Neural crest cell (in vitro differentiated cells): Measurements from ENCODE around the gene CELF4. TPM values are rescaled to one million over a fixed set of nuclear protein-coding genes. Genes with fewer than 3 reads are reported as not detected.

ENCODE experiments used
- DNase-seq: peaks from one replicate; pipeline ENCODE4 v3.0.0; 2021; ENCODE audit warnings: low read depth, mixed read lengths, low spot score
- H3K27ac Mint-ChIP-seq: one replicate; pipeline ENCODE4 v1.8.0; 2021; ENCODE audit warnings: mild to moderate bottlenecking, mixed read lengths; ENCODE audit not compliant: unreplicated experiment
- H3K27me3 Mint-ChIP-seq: 2 replicates; pipeline ENCODE4 v1.8.0; 2021; ENCODE audit warnings: low read depth, mild to moderate bottlenecking, mixed read lengths
- H3K36me3 Mint-ChIP-seq: 2 replicates; pipeline ENCODE4 v1.8.0; 2021; ENCODE audit warnings: low read depth, mild to moderate bottlenecking, mixed read lengths
- H3K4me1 Mint-ChIP-seq: 2 replicates; pipeline ENCODE4 v1.8.0; 2021; ENCODE audit warnings: mixed read lengths
- H3K4me3 Mint-ChIP-seq: one replicate; pipeline ENCODE4 v1.8.0; 2021; ENCODE audit warnings: mild to moderate bottlenecking, mixed read lengths
- H3K9me3 Mint-ChIP-seq: 2 replicates; pipeline ENCODE4 v1.8.0; 2021; ENCODE audit warnings: mixed read lengths
- total RNA-seq: library from RNA; stranded (reverse); gene quantifications from 2 replicates; pipeline ENCODE4 v1.2.1, GENCODE V29; 2021
- TF ChIP-seq, protein P1 (sequence below): fragments of 200-600 bp; sonication (generic); conservative IDR thresholded peaks from 2 replicates; pipeline ENCODE4 v1.5.0; 2021; ENCODE audit warnings: antibody characterized with exemption, mild to moderate bottlenecking

Gene CELF4
- total RNA-seq, 1 donor from 2014 or later, result 1.9 TPM

DNA sequence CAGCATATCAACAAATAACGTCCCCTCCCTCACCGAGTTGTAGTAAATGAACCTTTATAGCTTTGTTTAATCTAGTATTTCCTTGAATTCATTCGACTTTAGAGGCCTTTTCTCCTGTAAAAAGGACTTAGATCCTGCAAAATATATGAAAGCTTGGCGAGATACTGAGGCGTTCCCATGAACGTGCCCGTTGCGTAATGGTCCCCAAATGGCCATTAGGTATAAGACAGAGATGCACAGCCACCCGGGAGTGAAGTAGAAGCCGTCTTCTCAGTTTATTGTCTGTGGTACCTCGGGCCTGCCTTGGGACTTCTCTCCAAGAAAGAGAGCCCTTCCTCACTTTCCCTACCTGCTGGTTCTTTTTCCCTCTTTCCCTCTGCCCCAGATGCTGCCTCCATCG lies 310.6 kb downstream of the CELF4 start:
- peaks cover 70% of the 10 kb centered on the region for H3K27me3 Mint-ChIP-seq
- peaks cover 5% of the 10 kb centered on the region for H3K4me1 Mint-ChIP-seq
- H3K27ac Mint-ChIP-seq, result no peak overlapping the region
- no peaks in the 10 kb centered on the region for H3K9me3 Mint-ChIP-seq
- peak overlapping the region; percentile 82 for H3K4me3 Mint-ChIP-seq
- H3K36me3 Mint-ChIP-seq, result no peaks in the 10 kb centered on the region
- DNase-seq, result no peak
- TF ChIP-seq, protein P1, sequence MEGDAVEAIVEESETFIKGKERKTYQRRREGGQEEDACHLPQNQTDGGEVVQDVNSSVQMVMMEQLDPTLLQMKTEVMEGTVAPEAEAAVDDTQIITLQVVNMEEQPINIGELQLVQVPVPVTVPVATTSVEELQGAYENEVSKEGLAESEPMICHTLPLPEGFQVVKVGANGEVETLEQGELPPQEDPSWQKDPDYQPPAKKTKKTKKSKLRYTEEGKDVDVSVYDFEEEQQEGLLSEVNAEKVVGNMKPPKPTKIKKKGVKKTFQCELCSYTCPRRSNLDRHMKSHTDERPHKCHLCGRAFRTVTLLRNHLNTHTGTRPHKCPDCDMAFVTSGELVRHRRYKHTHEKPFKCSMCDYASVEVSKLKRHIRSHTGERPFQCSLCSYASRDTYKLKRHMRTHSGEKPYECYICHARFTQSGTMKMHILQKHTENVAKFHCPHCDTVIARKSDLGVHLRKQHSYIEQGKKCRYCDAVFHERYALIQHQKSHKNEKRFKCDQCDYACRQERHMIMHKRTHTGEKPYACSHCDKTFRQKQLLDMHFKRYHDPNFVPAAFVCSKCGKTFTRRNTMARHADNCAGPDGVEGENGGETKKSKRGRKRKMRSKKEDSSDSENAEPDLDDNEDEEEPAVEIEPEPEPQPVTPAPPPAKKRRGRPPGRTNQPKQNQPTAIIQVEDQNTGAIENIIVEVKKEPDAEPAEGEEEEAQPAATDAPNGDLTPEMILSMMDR, result no peak

GRCh38 chr18:37254236-37254754 lies 311.3 kb downstream of the CELF4 start:
- DNase-seq, result peak; percentile 5
- H3K36me3 Mint-ChIP-seq, result no peaks in the 10 kb centered on the region

DNA sequence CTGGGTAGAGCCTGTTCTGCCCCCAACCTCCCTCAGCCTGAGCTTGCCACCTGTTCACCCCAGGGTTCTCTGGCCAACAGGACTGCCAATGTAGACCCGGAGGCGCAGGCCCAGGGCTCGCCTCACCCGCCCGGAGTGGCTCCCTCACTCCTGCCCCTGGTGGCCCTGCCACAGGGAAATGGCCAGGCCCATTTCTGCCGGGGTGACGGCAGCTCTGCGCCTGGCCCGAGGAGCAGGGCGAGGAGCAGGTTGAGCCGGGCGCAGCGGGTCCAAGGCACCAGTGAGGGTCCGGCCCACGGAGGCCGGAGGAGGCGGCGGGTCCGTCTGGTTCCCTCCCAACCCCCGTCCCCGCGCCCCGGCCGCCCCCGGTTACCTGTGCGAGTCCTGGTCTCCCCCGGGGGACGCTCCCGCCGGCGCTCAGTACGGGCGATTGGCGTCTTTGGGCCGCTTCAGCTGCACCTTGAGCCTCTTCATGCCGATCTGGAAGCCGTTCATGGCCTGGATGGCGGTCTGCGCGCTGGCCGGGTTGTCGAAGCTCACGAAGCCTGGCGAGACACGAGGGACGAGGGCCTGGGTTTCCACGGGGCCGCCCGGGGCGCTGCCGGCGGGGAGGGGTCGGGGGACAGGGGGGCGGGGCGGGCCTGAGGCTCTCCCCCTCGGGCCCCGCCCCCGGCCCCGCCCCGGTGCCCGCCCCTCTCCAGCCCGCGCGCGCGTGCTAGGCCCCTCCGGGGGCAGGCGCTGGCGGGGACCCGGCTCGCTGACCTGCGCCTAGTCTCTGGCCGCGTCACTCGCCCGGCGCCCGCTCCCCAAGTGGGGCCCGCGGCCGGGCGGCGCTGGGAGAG lies 312.0 kb downstream of the CELF4 start:
- Mint-ChIP-seq H3K4me1 (peaks cover 5% of the 10 kb centered on the region), H3K4me3 (no peak overlapping the region), H3K36me3 (no peaks in the 10 kb centered on the region), H3K9me3 (no peaks in the 10 kb centered on the region), H3K27ac (no peak overlapping the region), H3K27me3 (peaks cover 64% of the 10 kb centered on the region)
- TF ChIP-seq, protein P1, result no peak
- peak; percentile 43 for DNase-seq

More at GRCh38 chr18:37254236-37254754, 311.3 kb downstream of the CELF4 start:
- no peaks in the 10 kb centered on the region for H3K9me3 Mint-ChIP-seq
- peaks cover 67% of the 10 kb centered on the region for H3K27me3 Mint-ChIP-seq
- H3K27ac Mint-ChIP-seq, result peak overlapping the region; percentile 62
- TF ChIP-seq, protein P1, result no peak
- peaks cover 5% of the 10 kb centered on the region for H3K4me1 Mint-ChIP-seq
- peak overlapping the region; percentile 82 for H3K4me3 Mint-ChIP-seq

DNA sequence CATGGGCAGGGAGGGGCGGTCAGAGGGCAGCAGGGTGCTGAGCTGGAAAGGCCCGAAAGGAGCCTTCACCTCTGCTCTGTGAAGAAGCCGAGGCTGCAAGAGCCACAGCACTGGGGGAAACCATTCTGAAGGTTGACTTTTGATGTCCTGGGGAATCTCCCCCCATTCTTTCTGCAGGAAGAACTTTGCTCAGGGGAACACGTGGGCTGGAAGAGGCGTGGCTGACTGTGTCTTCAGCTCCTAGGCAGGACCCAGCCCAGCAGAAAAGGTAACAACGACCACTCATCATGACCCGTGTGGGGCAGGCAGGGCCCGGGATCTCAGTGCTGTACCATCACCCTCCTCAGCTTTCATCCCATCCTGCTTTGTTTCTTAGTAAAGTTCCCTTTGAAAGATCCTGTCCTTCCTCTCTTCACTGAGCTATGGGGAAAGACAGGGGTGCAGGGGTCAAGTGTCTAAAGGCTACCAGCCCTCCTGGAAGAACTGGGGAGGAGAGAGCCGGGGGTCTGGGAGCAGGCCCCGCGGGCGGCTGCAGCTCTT lies 312.7 kb downstream of the CELF4 start:
- Mint-ChIP-seq H3K27ac (no peak overlapping the region), H3K4me1 (peaks cover 5% of the 10 kb centered on the region), H3K9me3 (no peaks in the 10 kb centered on the region), H3K36me3 (no peaks in the 10 kb centered on the region), H3K27me3 (peaks cover 58% of the 10 kb centered on the region), H3K4me3 (peak overlapping the region; percentile 80)
- TF ChIP-seq, protein P1, result no peak
- no peak for DNase-seq

DNA sequence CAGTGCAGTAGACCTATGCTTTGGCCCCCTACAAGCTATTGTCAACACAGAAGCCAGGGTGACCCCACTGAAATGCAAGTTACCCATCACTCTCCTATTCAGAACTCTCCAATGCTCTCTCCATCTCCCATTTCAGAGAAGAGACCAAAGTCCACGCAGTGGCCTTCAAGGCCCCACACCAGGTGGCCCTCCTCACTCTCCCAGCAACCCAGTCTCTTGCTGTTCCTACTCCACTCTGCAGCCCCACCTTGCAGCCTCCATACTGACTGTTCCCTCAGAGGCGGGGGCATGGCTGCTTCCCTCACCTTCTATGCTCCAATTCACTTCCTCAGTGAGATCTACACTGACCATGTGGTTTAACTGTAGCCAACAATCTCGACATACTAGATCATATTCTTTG lies 313.3 kb downstream of the CELF4 start:
- TF ChIP-seq, protein P1, result no peak
- Mint-ChIP-seq H3K36me3 (no peaks in the 10 kb centered on the region), H3K27me3 (peaks cover 52% of the 10 kb centered on the region), H3K4me1 (peaks cover 5% of the 10 kb centered on the region), H3K27ac (no peak overlapping the region), H3K9me3 (no peaks in the 10 kb centered on the region), H3K4me3 (peak overlapping the region; percentile 80)
- no peak for DNase-seq
